ENCODE results near the gene IL33. TPM values are rescaled to one million over a fixed set of nuclear protein-coding genes. Genes with fewer than 3 reads are reported as not detected.

Gene IL33
- total and polyA plus RNA-seq, 2 of the 4 experiments (the other 2 are of a cell fraction), result not detected

- Histone ChIP-seq H2BK15ac (ENCODE audit: low read depth, low read length) (no peak overlapping the region), H4K8ac (ENCODE audit: low read depth in 2 of 2, low read length in 2 of 2) (no peak overlapping the region), H4K20me1 (ENCODE audit: insufficient read depth, low read length) (no peaks in the 10 kb centered on the region), H2BK20ac (ENCODE audit: low read depth, low read length) (no peak overlapping the region), H2BK120ac (ENCODE audit: low read depth, low read length) (no peak overlapping the region), H2AFZ (replicated peaks; ENCODE audit: low read length, poor library complexity) (no peak overlapping the region), H3K56ac (ENCODE audit: extremely low read depth, insufficient read depth, low read length) (no peak overlapping the region), H3K14ac (replicated peaks; ENCODE audit: low read depth, low read length) (no peak overlapping the region), H3K23ac (ENCODE audit: low read depth, low read length) (no peak overlapping the region), H3K36me3 (ENCODE audit: control insufficient read depth, insufficient read depth, low read length) (no peaks in the 10 kb centered on the region), H3K4me1 (ENCODE audit: control insufficient read depth, insufficient read depth, low read length) (no peaks in the 10 kb centered on the region), H3K27me3 (ENCODE audit: control insufficient read depth, insufficient read depth, low read length) (peaks cover 7% of the 10 kb centered on the region; the same call in 1 of the 2 replicates), H3K18ac (ENCODE audit: low read depth, low read length) (no peak overlapping the region), H3K9me1 (ENCODE audit: insufficient read depth, low read length) (no peaks in the 10 kb centered on the region), H3K4me3 (ENCODE audit: insufficient read depth, low read depth, low read length) (no peak overlapping the region), H3K4me2 (ENCODE audit: low read depth, low read length) (no peak overlapping the region), H3K9me3 (ENCODE audit: control insufficient read depth, insufficient read depth, low read length) (no peaks in the 10 kb centered on the region), H3K27ac (ENCODE audit: insufficient read depth, low read length) (no peak overlapping the region), H2AK9ac (replicated peaks; ENCODE audit: low read depth, low read length, poor library complexity) (no peak overlapping the region), H4K91ac (ENCODE audit: insufficient read depth, low read depth, low read length) (no peak overlapping the region), H3K79me1 (ENCODE audit: low read depth in 1 of 2, low read length in 2 of 2) (no peaks in the 10 kb centered on the region), H3K4ac (ENCODE audit: low read depth, low read length) (no peak overlapping the region), H2AK5ac (ENCODE audit: low read depth, low read length) (no peak overlapping the region), H4K5ac (ENCODE audit: low read depth, low read length) (no peak overlapping the region), H3K9ac (ENCODE audit: low read depth, low read length) (no peak overlapping the region), H2BK5ac (ENCODE audit: low read depth, low read length, poor library complexity, severe bottlenecking) (no peak overlapping the region)
- in situ Hi-C loops (cut with MboI; ENCODE audit: low sequenced_read_pairs) (no loop called here), intact Hi-C loops (cut with micrococcal nuclease) (no loop called here), dilution Hi-C loops (cut with HindIII; ENCODE audit: low sequenced_read_pairs, unreplicated experiment) (no loop called here)
- TF ChIP-seq CEBPB (IDR thresholded peaks at IDR 0.05; ENCODE audit: low read depth, low read length) (no peak), BHLHE40 (IDR thresholded peaks at IDR 0.05; ENCODE audit: low read depth, low read length) (no peak), RCOR1 (IDR thresholded peaks at IDR 0.05; ENCODE audit: insufficient replicate concordance, low read length) (no peak), RFX5 (IDR thresholded peaks at IDR 0.05; ENCODE audit: low read depth, low read length) (no peak), SMC3 (IDR thresholded peaks at IDR 0.05; ENCODE audit: low read depth, low read length) (no peak), USF2 (IDR thresholded peaks at IDR 0.05; ENCODE audit: low read depth, low read length) (no peak), CHD1 (IDR thresholded peaks at IDR 0.05; ENCODE audit: low read depth, low read length) (no peak), POLR2A (IDR thresholded peaks at IDR 0.05; ENCODE audit: low read depth, low read length) (no peak), MXI1 (IDR thresholded peaks at IDR 0.05; ENCODE audit: borderline replicate concordance, low read depth, low read length) (no peak), MAFK (IDR thresholded peaks at IDR 0.05; ENCODE audit: low read depth, low read length) (no peak)
- ATAC-seq (ENCODE audit: low read depth) (no peak), DNase-seq (no peak)
- WGBS, 2 experiments (ENCODE audit: extremely low coverage in 2 of 2, insufficient read length in 1 of 2), result 60% methylated on average over 1 of the region's 4 CpGs; no CpG with 5 or more reads in 1 of the 2 experiments
- POLR2A ChIA-PET (ENCODE audit: unreplicated experiment), result no interaction called here
- CTCF ChIA-PET, result interaction anchor here (1.0 kb wide), 1 partner anchor 110 kb away, joined by 4 read pairs; no protein-coding TSS in a partner anchor
- no TSS peak for BruUV-seq (replicated peaks)
Observed at GRCh38 chr9:6195714-6196360, 19.8 kb upstream of the IL33 start.

Measured in IMR-90 (cell line).